Suprapubic skin (tissue), 3 donors: ENCODE results near the gene SLAMF1.

Experiments
- CTCF ChIP-seq, 2 donors: fragments of 200-600 bp in 1 of 2; fragments of 450-650 bp in 1 of 2; sonication (generic) in 1 of 2; IDR thresholded peaks; one replicate each; pipeline ENCODE4 v1.5.1; 2016 to 2019; ENCODE audit warnings: antibody characterized with exemption in 2 of 2, mild to moderate bottlenecking in 1 of 2, moderate library complexity in 1 of 2
- EP300 ChIP-seq: sonication (generic); formaldehyde crosslinking; IDR thresholded peaks from one replicate; pipeline ENCODE4 v1.6.1; 2017; ENCODE audit warnings: antibody characterized with exemption
- POLR2A ChIP-seq, 2 donors: fragments of 450-650 bp; IDR thresholded peaks; one replicate each; pipeline ENCODE4 v1.6.1; 2017; ENCODE audit warnings: antibody characterized with exemption in 2 of 2, mild to moderate bottlenecking in 2 of 2, moderate library complexity in 2 of 2

- TF ChIP-seq POLR2A (IDR thresholded peaks at IDR 0.05) (no peak), CTCF (IDR thresholded peaks at IDR 0.05) (no peak), EP300 (no peak)
Observed at GRCh38 chr1:160642281-160642644, 4.6 kb downstream of the SLAMF1 start.
